MCF 10A (cell line): Measurements from ENCODE around the gene SP7. TPM values are rescaled to one million over a fixed set of nuclear protein-coding genes. Genes with fewer than 3 reads are reported as not detected.
"Not testable (repeated sequence)": the region's sequence is repeated elsewhere in the genome, so short reads cannot be mapped to it uniquely, and the experiment has no call there.

Experiments
- BruUV-seq: library from RNA; stranded (reverse); fragments of 400-500 nt; replicated peaks from 2 replicates; lab custom pipeline; 2021; lab: Mats Ljungman, UMichigan
- CTCF ChIA-PET: fragments of 300-600 bp; sonication (Branson Sonifier 250); formaldehyde crosslinking; extraction: SDS; loops from one replicate; lab custom pipeline; 2021; ENCODE audit warnings: antibody characterized with exemption, inconsistent platforms; lab: Yijun Ruan, JAX
- POLR2A ChIA-PET: fragments of 300-600, 350-650 bp; sonication (Branson Sonifier 250); formaldehyde crosslinking; extraction: SDS; loops from one replicate; lab custom pipeline; 2020; ENCODE audit warnings: antibody characterized with exemption, inconsistent platforms; lab: Yijun Ruan, JAX
- DNase-seq: peaks from one replicate; pipeline ENCODE4 v3.0.0-alpha.2; 2018; ENCODE audit not compliant: unreplicated experiment
- H3K27ac Mint-ChIP-seq: one replicate; pipeline ENCODE4 v1.8.0; 2022; ENCODE audit warnings: mild to moderate bottlenecking, low read depth, mixed read lengths; ENCODE audit not compliant: unreplicated experiment
- H3K27me3 Mint-ChIP-seq: one replicate; pipeline ENCODE4 v1.8.0; 2022; ENCODE audit warnings: mixed read lengths; ENCODE audit not compliant: insufficient read depth, unreplicated experiment
- H3K36me3 Mint-ChIP-seq: one replicate; pipeline ENCODE4 v1.8.0; 2022; ENCODE audit warnings: mild to moderate bottlenecking, moderate library complexity, mixed read lengths; ENCODE audit not compliant: insufficient read depth, unreplicated experiment
- H3K4me1 Mint-ChIP-seq: one replicate; pipeline ENCODE4 v1.8.0; 2022; ENCODE audit warnings: mixed read lengths; ENCODE audit not compliant: insufficient read depth, unreplicated experiment
- H3K4me3 Mint-ChIP-seq: one replicate; pipeline ENCODE4 v1.8.0; 2022; ENCODE audit warnings: mild to moderate bottlenecking, moderate library complexity, mixed read lengths; ENCODE audit not compliant: unreplicated experiment
- H3K9me3 Mint-ChIP-seq: one replicate; pipeline ENCODE4 v1.8.0; 2022; ENCODE audit warnings: mixed read lengths; ENCODE audit not compliant: unreplicated experiment
- intact Hi-C: fragments of 100-400 bp; cut with micrococcal nuclease; formaldehyde crosslinking; loops from 2 replicates; pipeline ENCODE4 v1.14.1; 2022
- total RNA-seq: library from RNA; stranded (reverse); gene quantifications from 2 replicates; pipeline ENCODE4 v1.2.3, GENCODE V29; 2022
- TF ChIP-seq, protein P1 (sequence below): fragments of 200-600 bp; IDR thresholded peaks from one replicate; pipeline ENCODE4 v1.8.0; 2022; ENCODE audit warnings: antibody characterized with exemption, mild to moderate bottlenecking; ENCODE audit not compliant: unreplicated experiment

The SP7 gene
- total RNA-seq, 1 experiment from 2014 or later = not detected

DNA sequence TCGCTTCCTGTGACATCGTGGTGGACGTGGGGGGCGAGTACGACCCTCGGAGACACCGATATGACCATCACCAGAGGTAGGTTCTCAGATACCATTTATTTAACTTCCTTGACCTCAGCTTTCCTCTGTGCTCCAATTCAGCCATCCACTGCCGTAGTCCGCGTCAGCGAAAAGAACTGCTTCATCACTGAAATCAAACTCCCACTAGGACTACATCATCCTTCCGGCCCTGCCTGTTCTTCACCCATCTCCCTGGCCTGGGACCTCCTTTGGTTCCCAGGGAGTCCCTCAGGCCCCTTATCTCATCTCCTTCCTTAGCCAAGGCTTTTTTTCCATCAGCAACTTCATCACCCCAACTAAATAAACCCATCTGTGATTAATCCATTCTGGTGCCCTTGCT lies 36.0 kb downstream of the SP7 start:
- POLR2A ChIA-PET = interaction anchor here (0.7 to 5.8 kb wide), 8 partner anchors 20 to 251 kb away, joined by 3 to 79 read pairs (median 3); partner anchors contain the start of genes AAAS, PRR13 and TARBP2
- DNase-seq = no peak
- H3K9me3 Mint-ChIP-seq = no peaks in the 10 kb centered on the region

DNA sequence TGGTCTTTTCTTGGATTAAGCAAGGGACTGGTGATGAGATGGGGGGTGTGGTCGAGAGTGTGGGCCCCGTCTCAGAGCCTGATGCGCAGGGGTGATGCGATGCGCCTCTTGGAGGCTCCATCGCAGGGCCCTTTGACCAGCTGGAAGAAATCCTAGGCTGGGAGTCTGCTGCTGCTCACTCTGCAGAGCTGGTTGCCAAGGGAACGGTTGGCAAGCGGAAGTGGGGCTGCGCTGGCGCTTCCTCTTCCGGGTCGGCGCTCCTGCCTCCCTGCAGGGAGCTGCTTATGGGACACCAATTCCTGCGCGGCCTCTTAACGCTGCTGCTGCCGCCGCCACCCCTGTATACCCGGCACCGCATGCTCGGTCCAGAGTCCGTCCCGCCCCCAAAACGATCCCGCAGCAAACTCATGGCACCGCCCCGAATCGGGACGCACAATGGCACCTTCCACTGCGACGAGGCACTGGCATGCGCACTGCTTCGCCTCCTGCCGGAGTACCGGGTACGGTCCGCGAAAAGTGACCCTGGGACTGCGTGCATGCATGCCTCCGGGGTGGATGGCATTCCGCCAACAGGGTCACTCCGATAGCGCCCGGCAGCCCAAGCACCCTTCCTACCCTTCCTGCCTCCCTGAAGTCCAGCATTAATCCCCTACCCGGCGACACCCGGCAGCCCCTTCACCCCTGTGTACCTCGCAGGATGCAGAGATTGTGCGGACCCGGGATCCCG lies 36.5 kb downstream of the SP7 start, which contains the start of gene MYG1:
MYG1 (plus strand) TSS at position 242 of the 727 bp plus-strand sequence; CDS start at position 285, 43 bp downstream.
- DNase-seq = peak; percentile 80
- Mint-ChIP-seq H3K4me3 (peak within 1 kb of the TSS; percentile 82), H3K36me3 (peaks cover 71% of the 10 kb centered on the region), H3K27me3 (no peaks in the 10 kb centered on the region), H3K9me3 (no peaks in the 10 kb centered on the region), H3K27ac (peak within 1 kb of the TSS; percentile 92), H3K4me1 (peaks cover 41% of the 10 kb centered on the region)
- ChIA-PET CTCF (interaction anchor here (0.6 to 5.3 kb wide), 7 partner anchors 11 to 142 kb away, joined by 3 to 32 read pairs (median 3); partner anchors contain the start of genes AAAS and ESPL1), POLR2A (interaction anchor here (0.6 to 5.8 kb wide), 17 partner anchors 8 to 251 kb away, joined by 3 to 79 read pairs (median 4); partner anchors contain the start of genes AAAS, CSAD, ESPL1 and PRR13)
- TF ChIP-seq, protein P1, sequence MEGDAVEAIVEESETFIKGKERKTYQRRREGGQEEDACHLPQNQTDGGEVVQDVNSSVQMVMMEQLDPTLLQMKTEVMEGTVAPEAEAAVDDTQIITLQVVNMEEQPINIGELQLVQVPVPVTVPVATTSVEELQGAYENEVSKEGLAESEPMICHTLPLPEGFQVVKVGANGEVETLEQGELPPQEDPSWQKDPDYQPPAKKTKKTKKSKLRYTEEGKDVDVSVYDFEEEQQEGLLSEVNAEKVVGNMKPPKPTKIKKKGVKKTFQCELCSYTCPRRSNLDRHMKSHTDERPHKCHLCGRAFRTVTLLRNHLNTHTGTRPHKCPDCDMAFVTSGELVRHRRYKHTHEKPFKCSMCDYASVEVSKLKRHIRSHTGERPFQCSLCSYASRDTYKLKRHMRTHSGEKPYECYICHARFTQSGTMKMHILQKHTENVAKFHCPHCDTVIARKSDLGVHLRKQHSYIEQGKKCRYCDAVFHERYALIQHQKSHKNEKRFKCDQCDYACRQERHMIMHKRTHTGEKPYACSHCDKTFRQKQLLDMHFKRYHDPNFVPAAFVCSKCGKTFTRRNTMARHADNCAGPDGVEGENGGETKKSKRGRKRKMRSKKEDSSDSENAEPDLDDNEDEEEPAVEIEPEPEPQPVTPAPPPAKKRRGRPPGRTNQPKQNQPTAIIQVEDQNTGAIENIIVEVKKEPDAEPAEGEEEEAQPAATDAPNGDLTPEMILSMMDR = no peak
- intact Hi-C loops = loop anchor here (2.0 kb wide), 1 partner anchor 21 kb away; the partner anchor contains the start of gene AAAS
- no TSS peak for BruUV-seq

More for the DNA sequence above, 36.0 kb downstream of the SP7 start:
- Mint-ChIP-seq H3K27ac (peak overlapping the region; percentile 92), H3K36me3 (peaks cover 73% of the 10 kb centered on the region), H3K27me3 (no peaks in the 10 kb centered on the region), H3K4me1 (peaks cover 36% of the 10 kb centered on the region), H3K4me3 (peak overlapping the region; percentile 82)
- intact Hi-C loops = no loop called here
- TF ChIP-seq, protein P1 = no peak
- no TSS peak for BruUV-seq
- CTCF ChIA-PET = interaction anchor here (0.9 to 5.3 kb wide), 2 partner anchors 21 to 89 kb away, joined by 3 to 32 read pairs; partner anchors contain the start of gene AAAS

DNA sequence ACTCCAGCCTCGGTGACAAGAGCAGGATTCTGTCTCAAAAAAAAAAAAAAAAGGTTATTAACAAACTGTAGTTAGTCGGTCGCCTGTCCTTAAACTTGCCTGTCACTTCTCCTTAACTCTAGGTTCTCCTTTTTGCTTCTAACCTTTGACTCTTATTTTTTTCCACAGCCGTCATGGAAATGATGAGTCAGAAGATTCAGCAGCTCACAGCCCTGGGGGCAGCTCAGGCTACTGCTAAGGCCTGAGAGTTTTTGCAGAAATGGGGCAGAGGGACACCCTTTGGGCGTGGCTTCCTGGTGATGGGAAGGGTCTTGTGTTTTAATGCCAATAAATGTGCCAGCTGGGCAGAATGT lies 37.1 kb downstream of the SP7 start:
- no TSS peak for BruUV-seq
- H3K9me3 Mint-ChIP-seq = no peaks in the 10 kb centered on the region
- ChIA-PET CTCF (interaction anchor here (0.7 to 5.3 kb wide), 7 partner anchors 12 to 141 kb away, joined by 3 to 32 read pairs (median 5); partner anchors contain the start of gene AAAS), POLR2A (interaction anchor here (0.7 to 5.8 kb wide), 16 partner anchors 9 to 250 kb away, joined by 3 to 79 read pairs (median 4); partner anchors contain the start of genes AAAS, CSAD, ESPL1 and PRR13)
- intact Hi-C loops = loop anchor here (2.0 kb wide), 1 partner anchor 22 kb away; the partner anchor contains the start of gene AAAS
- no peaks in the 10 kb centered on the region for H3K27me3 Mint-ChIP-seq
- peaks cover 41% of the 10 kb centered on the region for H3K4me1 Mint-ChIP-seq
- DNase-seq = peak; percentile 70
- H3K27ac Mint-ChIP-seq = peak overlapping the region; percentile 92
- peaks cover 66% of the 10 kb centered on the region for H3K36me3 Mint-ChIP-seq
- peak overlapping the region; percentile 82 for H3K4me3 Mint-ChIP-seq
- TF ChIP-seq, protein P1 = no peak

DNA sequence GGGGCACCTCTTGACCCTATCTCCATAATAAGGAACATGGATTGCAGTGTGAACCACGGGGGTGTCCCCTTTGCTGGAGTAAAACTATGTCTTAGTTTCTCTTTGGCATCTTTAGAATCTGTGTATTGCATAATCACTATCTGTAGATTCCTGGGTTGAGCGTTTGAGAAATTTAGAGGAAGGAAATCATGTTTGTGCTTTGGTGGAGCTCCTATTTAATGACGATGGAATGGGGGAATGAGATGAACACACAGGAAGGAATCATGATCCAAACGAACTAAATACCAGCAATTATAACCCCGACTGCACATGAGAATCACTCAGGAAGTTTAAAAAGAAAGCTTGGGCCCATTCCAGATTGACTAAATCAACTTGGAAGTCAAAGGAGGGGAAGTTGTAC lies 38.0 kb downstream of the SP7 start:
- intact Hi-C loops = loop anchor here (2.0 kb wide), 1 partner anchor 23 kb away; the partner anchor contains the start of gene AAAS
- BruUV-seq = no TSS peak
- Mint-ChIP-seq H3K27me3 (no peaks in the 10 kb centered on the region), H3K4me3 (peak overlapping the region; percentile 24), H3K36me3 (peaks cover 59% of the 10 kb centered on the region), H3K9me3 (no peaks in the 10 kb centered on the region), H3K4me1 (peaks cover 41% of the 10 kb centered on the region), H3K27ac (peak overlapping the region; percentile 44)
- CTCF ChIA-PET = interaction anchor here (0.9 to 2.7 kb wide), 7 partner anchors 11 to 138 kb away, joined by 3 to 14 read pairs (median 7); partner anchors contain the start of gene AAAS
- POLR2A ChIA-PET = interaction anchor here (0.6 to 4.6 kb wide), 12 partner anchors 10 to 291 kb away, joined by 3 to 69 read pairs (median 4); partner anchors contain the start of gene AAAS
- TF ChIP-seq, protein P1 = no peak
- DNase-seq = no peak

DNA sequence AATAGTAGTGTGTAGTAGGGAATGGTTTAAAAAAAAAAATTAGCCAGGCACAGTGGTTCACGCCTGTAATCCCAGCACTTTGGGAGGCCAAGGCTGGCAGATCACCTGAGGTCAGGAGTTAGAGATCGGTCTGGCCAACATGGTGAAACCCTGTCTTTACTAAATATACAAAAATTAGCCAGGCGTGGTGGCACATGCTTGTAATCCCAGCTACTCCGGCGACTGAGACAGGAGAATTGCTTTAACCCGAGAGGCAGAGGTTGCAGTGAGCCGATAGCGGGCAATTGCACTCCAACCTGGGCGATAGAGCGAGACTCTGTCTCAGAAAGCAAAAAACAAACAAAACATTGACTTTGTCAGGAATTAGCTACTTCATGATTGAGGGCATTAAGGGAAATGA lies 39.0 kb downstream of the SP7 start:
- H3K27me3 Mint-ChIP-seq, BruUV-seq, intact Hi-C loops, DNase-seq, H3K9me3 Mint-ChIP-seq: not testable (repeated sequence)
- CTCF ChIA-PET = interaction anchor here (0.9 to 2.7 kb wide), 8 partner anchors 10 to 142 kb away, joined by 3 to 14 read pairs (median 6); partner anchors contain the start of gene AAAS
- POLR2A ChIA-PET = interaction anchor here (0.6 to 4.6 kb wide), 5 partner anchors 14 to 405 kb away, joined by 3 to 69 read pairs (median 3); partner anchors contain the start of gene AAAS
- peak overlapping the region; percentile 44 for H3K27ac Mint-ChIP-seq
- peaks cover 48% of the 10 kb centered on the region for H3K36me3 Mint-ChIP-seq
- H3K4me3 Mint-ChIP-seq = peak overlapping the region; percentile 19
- peaks cover 32% of the 10 kb centered on the region for H3K4me1 Mint-ChIP-seq
